LHCN-M2 (cell line): ENCODE data around the gene FBXL16. TPM values are rescaled to one million over a fixed set of nuclear protein-coding genes. Genes with fewer than 3 reads are reported as not detected.
A peak's percentile ranks its signal among the peaks of the same experiment; 100 is the strongest.

Source experiments
- DNase-seq: peaks from one replicate; pipeline ENCODE4 v3.0.0-alpha.2; 2012; ENCODE audit warnings: low read depth
- total RNA-seq: library from RNA; depleted of rRNA; stranded (reverse); fragments of >200 nt; gene quantifications from 2 replicates; pipeline ENCODE4 v1.2.3, GENCODE V29; 2014

Gene FBXL16
- total RNA-seq, 1 experiment from 2014 or later = not detected

GRCh38 chr16:711548-712320, 6.1 kb upstream of the FBXL16 start:
- DNase-seq = peak; percentile 60

- DNase-seq = no peak
These were observed 5.5 kb upstream of the FBXL16 start for GRCh38 chr16:711084-711483.

GRCh38 chr16:710500-711075, 5.0 kb upstream of the FBXL16 start:
- no peak for DNase-seq

- peak; percentile 93 for DNase-seq
These were observed 4.2 kb upstream of the FBXL16 start for GRCh38 chr16:709566-710499.

GRCh38 chr16:708959-709358, 3.4 kb upstream of the FBXL16 start:
- DNase-seq = no peak

- no peak for DNase-seq
These were observed 2.4 kb upstream of the FBXL16 start for GRCh38 chr16:708019-708418.

- DNase-seq = peak; percentile 22
These were observed 1.5 kb upstream of the FBXL16 start for GRCh38 chr16:707062-707538.

- DNase-seq = no peak
These were observed 824 bp upstream of the FBXL16 start for GRCh38 chr16:706189-707061.

GRCh38 chr16:704552-705380, 835 bp downstream of the FBXL16 start:
- DNase-seq = no peak

GRCh38 chr16:704047-704446, 1.6 kb downstream of the FBXL16 start:
- DNase-seq = no peak

GRCh38 chr16:703406-703805, 2.2 kb downstream of the FBXL16 start:
- DNase-seq = no peak

- DNase-seq = no peak
These were observed 3.3 kb downstream of the FBXL16 start for GRCh38 chr16:702341-702740.

- DNase-seq = no peak
These were observed 4.7 kb downstream of the FBXL16 start for GRCh38 chr16:700684-701584.

- no peak for DNase-seq
These were observed 6.5 kb downstream of the FBXL16 start for GRCh38 chr16:698911-699671.

- DNase-seq = no peak
These were observed 10.1 kb downstream of the FBXL16 start for GRCh38 chr16:695355-696089.

- no peak for DNase-seq
These were observed 10.7 kb downstream of the FBXL16 start for GRCh38 chr16:694863-695354.

- DNase-seq = no peak
These were observed 11.3 kb downstream of the FBXL16 start for GRCh38 chr16:694187-694862.
